CD4-positive, alpha-beta T cell treated with Interleukin-2 at 100 ng/mL for 4 hours (primary cell): ENCODE measurements around the gene HPX.
"Not testable (repeated sequence)": the region's sequence is repeated elsewhere in the genome, so short reads cannot be mapped to it uniquely, and the experiment has no call there.

Experiments used
- DNase-seq: peaks from one replicate; pipeline ENCODE4 v3.0.0-alpha.2; 2020; ENCODE audit warnings: low spot score

HPX gene

GRCh38 chr11:6417907-6418556 is 22.8 kb downstream of the HPX start:
- no peak for DNase-seq

- no peak for DNase-seq
Observed at GRCh38 chr11:6415797-6416196, 25.0 kb downstream of the HPX start.

DNA sequence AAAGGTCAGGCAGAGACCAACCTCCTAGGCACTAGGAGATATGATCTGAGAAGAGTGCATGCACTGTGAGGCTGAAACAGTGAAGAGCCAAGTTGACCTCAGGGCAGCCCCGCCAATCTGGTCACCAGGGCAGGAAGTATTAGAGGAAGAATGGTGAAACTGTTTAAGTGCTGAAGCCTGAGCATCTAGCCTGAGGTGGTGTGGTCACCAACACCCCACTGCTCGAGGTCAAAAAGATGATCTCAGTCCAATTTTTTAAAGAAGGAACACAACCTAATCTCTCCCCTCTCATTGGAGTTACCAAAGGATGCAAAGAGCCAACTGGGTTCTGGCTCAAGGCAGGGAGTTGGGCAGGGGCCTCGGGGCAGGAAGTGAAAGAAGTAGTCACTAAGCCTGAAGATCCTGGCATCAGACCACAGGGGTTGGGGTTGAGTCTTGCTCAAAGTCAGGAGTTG is 25.9 kb downstream of the HPX start:
- DNase-seq: no peak

GRCh38 chr11:6413791-6414201 is 27.0 kb downstream of the HPX start:
- DNase-seq: peak; percentile 55

GRCh38 chr11:6411594-6412031 is 29.2 kb downstream of the HPX start:
- no peak for DNase-seq

DNA sequence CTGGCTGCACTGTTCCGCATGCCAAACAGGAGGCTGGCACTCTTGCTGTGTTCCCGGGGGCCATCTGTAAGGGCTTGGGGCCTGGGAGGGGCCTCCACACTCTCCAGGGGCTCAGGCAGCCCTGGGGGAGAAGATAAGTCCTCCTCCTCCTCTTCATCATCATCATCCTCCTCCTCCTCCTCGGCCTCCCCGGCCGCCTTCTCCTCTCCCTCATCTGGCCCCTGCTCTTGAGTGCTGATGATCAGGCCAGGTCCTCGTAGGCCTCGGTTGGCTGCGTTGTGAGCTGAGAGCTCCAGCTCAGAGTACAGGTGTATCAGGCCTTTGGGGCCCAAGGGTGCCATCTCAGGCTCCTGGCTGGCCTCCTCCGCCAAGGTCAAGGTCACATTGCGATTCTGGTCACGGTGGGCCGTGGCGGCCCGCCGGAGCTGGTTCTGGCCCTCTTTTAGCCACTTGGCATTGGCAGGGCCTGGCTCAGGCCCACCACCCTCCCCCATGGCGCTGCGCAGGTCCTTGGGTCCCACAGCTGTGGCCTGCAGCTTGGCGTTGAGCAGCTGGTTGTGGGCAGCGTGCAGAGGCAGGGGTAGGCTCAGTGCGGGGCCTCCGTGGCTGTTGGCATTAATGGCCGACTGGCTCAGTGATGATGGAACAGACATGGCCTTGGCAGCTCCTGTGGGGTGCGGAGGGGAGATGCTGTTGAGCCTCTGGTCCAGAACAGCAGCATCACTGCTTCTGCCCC is 29.9 kb downstream of the HPX start:
- no peak for DNase-seq

DNA sequence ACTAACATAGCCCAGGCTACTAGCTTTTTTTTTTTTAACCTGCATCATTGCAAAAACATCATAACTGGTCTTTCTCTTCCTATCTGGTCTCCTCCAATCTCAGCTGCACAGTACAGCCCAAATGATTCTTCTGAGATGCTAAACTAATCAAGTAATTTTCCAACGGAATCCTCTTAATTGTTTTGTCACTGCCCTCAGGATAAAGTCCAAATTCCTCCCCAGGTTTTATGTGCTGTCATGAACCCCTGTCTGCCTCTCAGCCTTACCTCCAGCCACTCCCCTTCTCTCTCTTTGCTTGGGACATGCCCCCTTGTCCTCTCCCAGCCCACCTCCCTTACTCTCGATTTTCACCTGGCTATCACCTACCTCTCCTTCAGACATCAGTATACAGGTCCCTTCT is 34.4 kb downstream of the HPX start:
- no peak for DNase-seq

GRCh38 chr11:6405846-6406245 is 34.9 kb downstream of the HPX start:
- no peak for DNase-seq

GRCh38 chr11:6405052-6405667 is 35.6 kb downstream of the HPX start:
- no peak for DNase-seq

GRCh38 chr11:6404342-6405051 is 36.3 kb downstream of the HPX start:
- peak; percentile 38 for DNase-seq

- DNase-seq: no peak
Observed at GRCh38 chr11:6403539-6403938, 37.2 kb downstream of the HPX start.

DNA sequence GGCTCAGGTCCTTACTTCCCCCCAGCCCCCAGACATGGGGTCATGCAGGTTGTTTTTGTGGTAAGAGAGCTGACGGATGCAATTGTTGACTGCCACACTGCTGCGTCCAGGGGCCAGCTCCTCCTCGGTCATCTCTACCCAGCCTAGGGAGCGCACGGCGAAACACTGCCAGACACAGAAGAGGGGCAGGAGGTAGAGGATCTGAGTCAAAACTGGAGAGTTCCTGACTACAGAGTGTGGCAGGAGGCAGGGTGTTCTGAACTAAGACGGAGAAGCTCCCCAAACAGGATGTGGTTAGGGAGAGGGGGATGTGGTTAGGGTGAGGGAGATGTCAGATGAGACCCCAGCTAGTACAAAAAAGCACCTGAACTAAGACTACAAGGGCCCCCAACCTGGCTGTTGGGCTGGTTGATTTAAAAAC is 38.2 kb downstream of the HPX start:
- peak; percentile 80 for DNase-seq

DNA sequence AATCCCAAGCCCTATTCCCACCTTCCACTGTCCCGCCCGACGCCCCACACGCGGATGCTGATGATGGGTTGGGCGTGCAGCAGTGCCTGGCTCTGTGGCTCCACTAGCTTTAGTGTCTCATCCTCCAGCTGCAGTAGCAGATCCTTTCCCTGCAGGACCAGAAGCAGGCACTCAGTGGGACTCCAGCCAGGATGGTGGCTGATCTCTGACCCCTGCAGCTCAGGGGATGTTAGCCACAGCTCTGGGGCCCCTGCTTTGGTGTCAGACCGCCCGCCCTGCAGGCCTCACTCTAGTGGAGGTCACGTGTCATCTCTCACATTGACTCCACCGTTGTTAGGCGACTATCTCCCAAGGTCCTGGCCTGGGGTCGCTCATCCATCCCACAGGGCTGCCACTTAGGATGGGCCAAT is 38.7 kb downstream of the HPX start:
- no peak for DNase-seq

GRCh38 chr11:6401464-6401863 is 39.3 kb downstream of the HPX start:
- no peak for DNase-seq

GRCh38 chr11:6400431-6401345 is 40.1 kb downstream of the HPX start:
- no peak for DNase-seq

- no peak for DNase-seq
Observed at GRCh38 chr11:6397636-6398035, 43.2 kb downstream of the HPX start.

- DNase-seq: no peak
Observed at GRCh38 chr11:6397156-6397555, 43.6 kb downstream of the HPX start.

- no peak for DNase-seq
Observed at GRCh38 chr11:6395470-6396060, 45.2 kb downstream of the HPX start.

GRCh38 chr11:6393989-6394670 is 46.7 kb downstream of the HPX start:
- DNase-seq: no peak

- not testable (repeated sequence) for DNase-seq
Observed at GRCh38 chr11:6392251-6392650, 48.5 kb downstream of the HPX start.
